Common myeloid progenitor, CD34-positive (primary cell): Measurements from ENCODE around the gene CATSPER3.

Experiments used
- CTCF ChIA-PET: fragments of 350-600 bp; sonication (Branson Sonifier 250); formaldehyde crosslinking; loops from one replicate; lab custom pipeline; 2021; ENCODE audit warnings: antibody characterized with exemption; lab: Charles Lee
- POLR2A ChIA-PET: fragments of 350-600 bp; sonication (Branson Sonifier 250); formaldehyde crosslinking; loops from one replicate; lab custom pipeline; 2021; ENCODE audit warnings: antibody characterized with exemption; lab: Charles Lee
- DNase-seq, 3 donors: peaks; one replicate each; pipeline versions ENCODE4 v3.0.0 to v3.0.0-alpha.2; 2013
- H3K27ac ChIP-seq, 2 experiments: 1 replicate in 1 of 2; 2 replicates in 1 of 2; pipeline ENCODE4 v1.7.0; 2013; ENCODE audit warnings: inconsistent platforms in 2 of 2, low read length in 2 of 2, mild to moderate bottlenecking in 2 of 2, low read depth in 1 of 2, moderate library complexity in 1 of 2; ENCODE audit not compliant: severe bottlenecking in 2 of 2, insufficient read depth in 1 of 2, poor library complexity in 1 of 2
- H3K27me3 ChIP-seq, 5 experiments: replicated peaks in 2 of 5; 1 replicate in 3 of 5; 2 replicates in 2 of 5; pipeline versions ENCODE4 v1.6.1 to v1.7.0; 2013; ENCODE audit warnings: low read length in 4 of 5, mild to moderate bottlenecking in 2 of 5, moderate library complexity in 2 of 5, inconsistent platforms in 1 of 5; ENCODE audit not compliant: insufficient read depth in 5 of 5, control insufficient read depth in 4 of 5
- H3K36me3 ChIP-seq, 4 experiments: 1 replicate in 2 of 4; 2 replicates in 2 of 4; pipeline versions ENCODE4 v1.6.1 to v1.7.0; 2013; ENCODE audit warnings: low read length in 3 of 4, control low read depth in 1 of 4, mild to moderate bottlenecking in 1 of 4; ENCODE audit not compliant: control insufficient read depth in 4 of 4, insufficient read depth in 4 of 4
- H3K4me1 ChIP-seq, 4 experiments: 1 replicate in 3 of 4; 2 replicates in 1 of 4; pipeline versions ENCODE4 v1.6.1 to v1.7.1; 2013; ENCODE audit warnings: low read length in 3 of 4, mild to moderate bottlenecking in 3 of 4, control low read depth in 1 of 4, inconsistent platforms in 1 of 4, moderate library complexity in 1 of 4; ENCODE audit not compliant: control insufficient read depth in 4 of 4, insufficient read depth in 4 of 4; ENCODE audit errors: control extremely low read depth in 1 of 4
- H3K4me3 ChIP-seq, 7 experiments: 1 replicate in 4 of 7; 2 replicates in 3 of 7; pipeline versions ENCODE4 v1.5.1 to v1.7.0; 2013; ENCODE audit warnings: mild to moderate bottlenecking in 7 of 7, low read length in 6 of 7, moderate library complexity in 6 of 7, inconsistent platforms in 2 of 7, low read depth in 2 of 7, control low read depth in 1 of 7; ENCODE audit not compliant: insufficient read depth in 4 of 7, control insufficient read depth in 1 of 7; ENCODE audit errors: extremely low read depth in 1 of 7
- H3K9me3 ChIP-seq, 5 experiments: 1 replicate in 4 of 5; 2 replicates in 1 of 5; pipeline versions ENCODE4 v1.6.1 to v1.7.1; 2013; ENCODE audit warnings: low read length in 4 of 5, mild to moderate bottlenecking in 2 of 5, inconsistent platforms in 1 of 5, low read depth in 1 of 5, moderate library complexity in 1 of 5; ENCODE audit not compliant: control insufficient read depth in 4 of 5, insufficient read depth in 2 of 5; ENCODE audit errors: control extremely low read depth in 1 of 5
- WGBS: methylation state at CpG from one replicate; pipeline ENCODE4 v1.1.5; 2013; ENCODE audit not compliant: insufficient coverage; 5-methylcytosine and 5-hydroxymethylcytosine counted together

CATSPER3 gene

DNA sequence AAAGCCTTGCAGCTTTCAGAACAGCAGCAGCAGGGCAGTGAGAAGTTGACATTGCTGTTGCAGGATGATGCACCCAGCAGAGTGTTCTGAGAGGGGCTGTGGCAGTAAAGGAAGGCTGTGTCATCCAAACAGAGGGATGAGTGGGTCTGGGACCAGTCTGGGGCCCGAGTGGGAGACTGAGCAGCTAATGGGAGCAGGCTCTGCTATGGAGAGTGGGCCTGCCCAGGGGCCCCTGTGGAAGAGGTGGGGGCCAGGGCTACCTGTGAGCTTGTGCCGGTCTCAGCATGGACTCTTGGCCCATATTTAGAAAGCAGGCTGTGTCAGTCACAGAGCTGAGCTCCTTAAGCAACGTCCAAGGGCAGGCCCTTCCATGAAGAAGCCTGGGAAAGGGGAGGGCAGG, 92.3 kb downstream of the CATSPER3 start:
- DNase-seq = no peak
- H3K27me3 ChIP-seq = peaks cover 0 to 49% (median 9%) of the 10 kb centered on the region in 5 experiments
- H3K27ac ChIP-seq = no peak overlapping the region
- no peaks in the 10 kb centered on the region for H3K36me3 ChIP-seq
- 88% methylated on average over 3 of the region's 3 CpGs for WGBS
- POLR2A ChIA-PET = no interaction called here
- CTCF ChIA-PET = interaction anchor here (1.0 to 2.5 kb wide), 2 partner anchors 10 to 17 kb away, joined by 3 to 6 read pairs; no protein-coding TSS in a partner anchor
- H3K9me3 ChIP-seq = no peaks in the 10 kb centered on the region
- no peaks in the 10 kb centered on the region for H3K4me1 ChIP-seq
- H3K4me3 ChIP-seq = no peak overlapping the region

DNA sequence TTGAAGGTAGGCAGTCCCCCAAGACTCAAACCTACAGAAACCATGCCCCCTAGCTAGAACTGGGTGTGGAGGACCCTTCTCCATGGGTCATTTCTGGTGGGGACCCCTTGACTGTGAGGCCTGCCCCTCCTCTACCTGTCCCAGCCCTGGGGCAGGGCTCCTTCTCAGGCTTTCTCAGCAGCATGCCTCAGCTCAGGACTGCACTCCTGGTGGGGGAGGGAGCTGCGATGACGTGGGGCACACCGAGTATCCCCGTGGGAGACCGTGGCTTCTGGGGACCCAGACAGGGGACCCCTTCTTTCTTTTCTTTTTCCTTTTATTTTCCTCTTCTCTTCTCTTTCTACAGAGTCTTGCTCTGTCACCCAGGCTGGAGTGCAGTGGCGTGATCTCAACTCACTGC, 93.3 kb downstream of the CATSPER3 start:
- Histone ChIP-seq H3K4me1 (no peaks in the 10 kb centered on the region), H3K27ac (no peak overlapping the region), H3K36me3 (no peaks in the 10 kb centered on the region), H3K27me3 (peaks cover 0 to 50% (median 7%) of the 10 kb centered on the region in 5 experiments), H3K9me3 (no peaks in the 10 kb centered on the region), H3K4me3 (no peak overlapping the region)
- ChIA-PET POLR2A (no interaction called here), CTCF (interaction anchor here (1.0 to 2.5 kb wide), 2 partner anchors 9 to 18 kb away, joined by 3 to 6 read pairs; no protein-coding TSS in a partner anchor)
- no peak for DNase-seq
- WGBS = 100% methylated on average over 2 of the region's 6 CpGs
